ENCODE results near the gene PMAIP1. TPM values are rescaled to one million over a fixed set of nuclear protein-coding genes. Genes with fewer than 3 reads are reported as not detected.

The PMAIP1 gene
- total and polyA plus RNA-seq, 9 donors: 0.30 to 11.8 (median 0.73) TPM; not detected in 1

- TF ChIP-seq CTCF (IDR thresholded peaks at IDR 0.05): no peak
- no peak for TF ChIP-seq EP300 (IDR thresholded peaks at IDR 0.05)
- TF ChIP-seq POLR2A (IDR thresholded peaks at IDR 0.05): no peak
- no peak overlapping the region for H3K27ac ChIP-seq
- no peak for DNase-seq
- 50 to 64% (median 54%) methylated on average over 11 of the region's 11 CpGs for WGBS, 3 donors
- H3K27me3 ChIP-seq: no peaks in the 10 kb centered on the region
- no peaks in the 10 kb centered on the region for H3K36me3 ChIP-seq
- H3K4me1 ChIP-seq (ENCODE audit: insufficient read depth): no peaks in the 10 kb centered on the region
- H3K4me3 ChIP-seq: no peak overlapping the region
- H3K9me3 ChIP-seq: no peaks in the 10 kb centered on the region
- intact Hi-C loops (cut with DNase I): no loop called here
These were observed 9.7 kb downstream of the PMAIP1 start for GRCh38 chr18:59909289-59910036.

GRCh38 chr18:59910967-59911366 lies 11.2 kb downstream of the PMAIP1 start:
- TF ChIP-seq CTCF (IDR thresholded peaks at IDR 0.05) (no peak), EP300 (IDR thresholded peaks at IDR 0.05) (no peak)
- Histone ChIP-seq H3K9me3 (no peaks in the 10 kb centered on the region), H3K27me3 (no peaks in the 10 kb centered on the region), H3K4me3 (no peak overlapping the region), H3K36me3 (no peaks in the 10 kb centered on the region), H3K4me1 (ENCODE audit: insufficient read depth) (no peaks in the 10 kb centered on the region), H3K27ac (no peak overlapping the region)
- DNase-seq: no peak
- 8 to 38% (median 23%) methylated on average over 2 of the region's 2 CpGs for WGBS, 3 donors
- intact Hi-C loops (cut with DNase I): no loop called here

- Histone ChIP-seq H3K36me3 (no peaks in the 10 kb centered on the region), H3K4me1 (ENCODE audit: insufficient read depth) (no peaks in the 10 kb centered on the region), H3K27me3 (no peaks in the 10 kb centered on the region), H3K9me3 (no peaks in the 10 kb centered on the region), H3K27ac (no peak overlapping the region), H3K4me3 (no peak overlapping the region)
- intact Hi-C loops (cut with DNase I): no loop called here
- no peak for DNase-seq
- TF ChIP-seq POLR2A (IDR thresholded peaks at IDR 0.05) (no peak), EP300 (IDR thresholded peaks at IDR 0.05) (no peak), CTCF (IDR thresholded peaks at IDR 0.05) (no peak)
These were observed 11.8 kb downstream of the PMAIP1 start for GRCh38 chr18:59911600-59911999.

- DNase-seq: no peak
- H3K4me1 ChIP-seq (ENCODE audit: insufficient read depth): no peaks in the 10 kb centered on the region
- no peaks in the 10 kb centered on the region for H3K9me3 ChIP-seq
- H3K36me3 ChIP-seq: no peaks in the 10 kb centered on the region
- H3K27me3 ChIP-seq: no peaks in the 10 kb centered on the region
- intact Hi-C loops (cut with DNase I): no loop called here
- TF ChIP-seq EP300 (IDR thresholded peaks at IDR 0.05) (no peak), POLR2A (IDR thresholded peaks at IDR 0.05) (no peak), CTCF (IDR thresholded peaks at IDR 0.05) (no peak)
- no peak overlapping the region for H3K4me3 ChIP-seq
- 59 to 68% (median 67%) methylated on average over 2 of the region's 2 CpGs for WGBS, 3 donors
- H3K27ac ChIP-seq: no peak overlapping the region
These were observed 12.3 kb downstream of the PMAIP1 start for GRCh38 chr18:59912007-59912550.
